Neuronal stem cell (in vitro differentiated cells): Measurements from ENCODE around the gene SIK1.
"Not testable (repeated sequence)": the region's sequence is repeated elsewhere in the genome, so short reads cannot be mapped to it uniquely, and the experiment has no call there.

ENCODE experiments used
- DNase-seq: peaks from one replicate; pipeline ENCODE4 v3.0.0-alpha.2; 2013; ENCODE audit warnings: low spot score
- H2AFZ ChIP-seq: one replicate; pipeline ENCODE4 v1.6.1; 2013; ENCODE audit warnings: mild to moderate bottlenecking, low read length, inconsistent platforms
- H2AK5ac ChIP-seq: 2 replicates; pipeline ENCODE4 v1.6.1; 2013; ENCODE audit warnings: low read depth, mild to moderate bottlenecking, inconsistent platforms, low read length, moderate library complexity, mixed read lengths
- H2BK120ac ChIP-seq: 2 replicates; pipeline ENCODE4 v1.6.1; 2013; ENCODE audit warnings: low read depth, mild to moderate bottlenecking, inconsistent platforms, low read length, moderate library complexity, mixed read lengths
- H2BK12ac ChIP-seq: one replicate; pipeline ENCODE4 v1.6.1; 2013; ENCODE audit warnings: low read length, inconsistent platforms
- H2BK15ac ChIP-seq: 2 replicates; pipeline ENCODE4 v1.6.1; 2013; ENCODE audit warnings: mild to moderate bottlenecking, low read length, inconsistent platforms, mixed read lengths
- H2BK5ac ChIP-seq: one replicate; pipeline ENCODE4 v1.6.1; 2013; ENCODE audit warnings: inconsistent platforms, mild to moderate bottlenecking, low read length, moderate library complexity
- H3K14ac ChIP-seq: one replicate; pipeline ENCODE4 v1.6.1; 2013; ENCODE audit warnings: low read length, inconsistent platforms
- H3K18ac ChIP-seq: 2 replicates; pipeline ENCODE4 v1.6.1; 2013; ENCODE audit warnings: low read length, inconsistent platforms
- H3K23ac ChIP-seq: 2 replicates; pipeline ENCODE4 v1.6.1; 2013; ENCODE audit warnings: low read depth, mild to moderate bottlenecking, mixed read lengths, low read length, inconsistent platforms; ENCODE audit not compliant: poor library complexity
- H3K27ac ChIP-seq: replicated peaks from 3 replicates; pipeline ENCODE4 v1.5.1; 2013; ENCODE audit warnings: low read length, inconsistent platforms
- H3K27me3 ChIP-seq, 3 experiments: 2 replicates each; pipeline ENCODE4 v1.6.1; 2013; ENCODE audit warnings: low read length in 3 of 3, mild to moderate bottlenecking in 2 of 3, inconsistent platforms in 1 of 3, low read depth in 1 of 3, mixed read lengths in 1 of 3, moderate library complexity in 1 of 3; ENCODE audit not compliant: control insufficient read depth in 3 of 3, insufficient read depth in 3 of 3
- H3K36me3 ChIP-seq, 2 donors: replicated peaks in 1 of 2; 2 replicates each; pipeline ENCODE4 v1.6.1; 2013; ENCODE audit warnings: low read length in 2 of 2; ENCODE audit not compliant: control insufficient read depth in 2 of 2, insufficient read depth in 2 of 2
- H3K4ac ChIP-seq: 2 replicates; pipeline ENCODE4 v1.6.1; 2013; ENCODE audit warnings: inconsistent platforms, mild to moderate bottlenecking, low read length, moderate library complexity
- H3K4me1 ChIP-seq, 2 donors: 1 replicate in 1 of 2; 2 replicates in 1 of 2; pipeline ENCODE4 v1.6.1; 2013; ENCODE audit warnings: low read length in 2 of 2, low read depth in 1 of 2; ENCODE audit not compliant: control insufficient read depth in 2 of 2, insufficient read depth in 1 of 2
- H3K4me2 ChIP-seq: one replicate; pipeline ENCODE4 v1.6.1; 2013; ENCODE audit warnings: mild to moderate bottlenecking, low read length, inconsistent platforms; ENCODE audit not compliant: insufficient read depth, poor library complexity, severe bottlenecking
- H3K4me3 ChIP-seq, 2 donors: 2 replicates each; pipeline ENCODE4 v1.5.1; 2013; ENCODE audit warnings: low read length in 2 of 2, mild to moderate bottlenecking in 2 of 2, inconsistent platforms in 1 of 2, moderate library complexity in 1 of 2
- H3K79me1 ChIP-seq: one replicate; pipeline ENCODE4 v1.6.1; 2013; ENCODE audit warnings: low read depth, mild to moderate bottlenecking, inconsistent platforms, low read length, moderate library complexity
- H3K9ac ChIP-seq: one replicate; pipeline ENCODE4 v1.6.1; 2013; ENCODE audit warnings: mild to moderate bottlenecking, low read depth, low read length, inconsistent platforms; ENCODE audit not compliant: poor library complexity
- H3K9me3 ChIP-seq, 2 donors: replicated peaks in 1 of 2; 2 replicates each; pipeline versions ENCODE3 to v1.6.1; 2013; ENCODE audit warnings: low read length in 2 of 2, mild to moderate bottlenecking in 2 of 2, inconsistent platforms in 1 of 2, low read depth in 1 of 2, mixed read lengths in 1 of 2, moderate library complexity in 1 of 2; ENCODE audit not compliant: control insufficient read depth in 2 of 2, insufficient read depth in 1 of 2
- H4K8ac ChIP-seq: one replicate; pipeline ENCODE4 v1.6.1; 2013; ENCODE audit warnings: low read depth, mild to moderate bottlenecking, inconsistent platforms, low read length, moderate library complexity
- H4K91ac ChIP-seq: one replicate; pipeline ENCODE4 v1.6.1; 2013; ENCODE audit warnings: low read length, low read depth, mild to moderate bottlenecking, inconsistent platforms; ENCODE audit not compliant: poor library complexity
- WGBS, 2 donors: extraction: QIAGEN DNeasy Blood & Tissue Kit; methylation state at CpG; one replicate each; pipeline ENCODE4 v1.1.7; 2013; ENCODE audit warnings: missing lambda C conversion rate in 2 of 2, mixed read lengths in 1 of 2; ENCODE audit not compliant: insufficient read length in 2 of 2, insufficient replicate concordance in 1 of 2; ENCODE audit errors: extremely low coverage in 2 of 2; 5-methylcytosine and 5-hydroxymethylcytosine counted together

SIK1 gene

GRCh38 chr21:43444524-43444923, 17.6 kb upstream of the SIK1 start:
- H2BK15ac ChIP-seq, H2AK5ac ChIP-seq, H3K18ac ChIP-seq, H3K79me1 ChIP-seq, H3K14ac ChIP-seq, H2BK5ac ChIP-seq, H4K8ac ChIP-seq, H3K27ac ChIP-seq, H3K4ac ChIP-seq, H3K27me3 ChIP-seq, H3K4me2 ChIP-seq, H4K91ac ChIP-seq, H3K4me3 ChIP-seq, H2BK12ac ChIP-seq, H3K23ac ChIP-seq, DNase-seq, H3K9me3 ChIP-seq, H3K9ac ChIP-seq, H2AFZ ChIP-seq, H3K4me1 ChIP-seq, H2BK120ac ChIP-seq, H3K36me3 ChIP-seq: not testable (repeated sequence)
- WGBS, 2 donors, result no CpG with 5 or more reads among the region's 28 CpGs

GRCh38 chr21:43442571-43442970, 15.6 kb upstream of the SIK1 start:
- DNase-seq, H2AFZ ChIP-seq, H4K8ac ChIP-seq, H2BK120ac ChIP-seq, H3K14ac ChIP-seq, H3K4me2 ChIP-seq, H3K79me1 ChIP-seq, H3K18ac ChIP-seq, H2BK12ac ChIP-seq, H3K27ac ChIP-seq, H3K9ac ChIP-seq, H3K4me1 ChIP-seq, H3K23ac ChIP-seq, H4K91ac ChIP-seq, H3K9me3 ChIP-seq, H3K36me3 ChIP-seq, H3K4me3 ChIP-seq, H3K27me3 ChIP-seq, H2AK5ac ChIP-seq, H2BK15ac ChIP-seq, H3K4ac ChIP-seq, H2BK5ac ChIP-seq: not testable (repeated sequence)
- no CpG with 5 or more reads among the region's 12 CpGs for WGBS, 2 donors

GRCh38 chr21:43440835-43441727, 14.2 kb upstream of the SIK1 start:
- H3K4ac ChIP-seq, result not testable (repeated sequence)

GRCh38 chr21:43439316-43440075, 12.6 kb upstream of the SIK1 start:
- H3K18ac ChIP-seq, result not testable (repeated sequence)

More at GRCh38 chr21:43440835-43441727, 14.2 kb upstream of the SIK1 start:
- not testable (repeated sequence) for H3K79me1 ChIP-seq, H2BK15ac ChIP-seq, H4K8ac ChIP-seq, H2AK5ac ChIP-seq, H3K36me3 ChIP-seq, DNase-seq, H2BK5ac ChIP-seq, H2BK120ac ChIP-seq, H3K23ac ChIP-seq, H2AFZ ChIP-seq, H3K18ac ChIP-seq, H4K91ac ChIP-seq, H3K27me3 ChIP-seq, H3K4me3 ChIP-seq, H3K9ac ChIP-seq, H3K9me3 ChIP-seq, H3K14ac ChIP-seq, H2BK12ac ChIP-seq, H3K4me2 ChIP-seq, H3K4me1 ChIP-seq, H3K27ac ChIP-seq
- WGBS, 2 donors, result no CpG with 5 or more reads among the region's 25 CpGs

More at GRCh38 chr21:43439316-43440075, 12.6 kb upstream of the SIK1 start:
- not testable (repeated sequence) for H2AFZ ChIP-seq, DNase-seq, H3K9ac ChIP-seq, H3K9me3 ChIP-seq, H2BK120ac ChIP-seq, H2BK12ac ChIP-seq, H3K23ac ChIP-seq, H4K91ac ChIP-seq, H3K4me1 ChIP-seq, H3K27ac ChIP-seq, H3K36me3 ChIP-seq, H3K4ac ChIP-seq, H3K27me3 ChIP-seq, H3K4me2 ChIP-seq, H2BK5ac ChIP-seq, H2AK5ac ChIP-seq, H3K14ac ChIP-seq, H3K4me3 ChIP-seq, H2BK15ac ChIP-seq, H3K79me1 ChIP-seq, H4K8ac ChIP-seq
- no CpG with 5 or more reads among the region's 6 CpGs for WGBS, 2 donors
